PC-3 (cell line): ENCODE measurements around the gene LGI1.

Source experiments
- EZH2 ChIP-seq: fragments of 300-600 bp; sonication (generic); IDR thresholded peaks from one replicate; pipeline ENCODE4 v1.6.1; 2017; ENCODE audit warnings: antibody characterized with exemption, mild to moderate bottlenecking, low read length; ENCODE audit not compliant: unreplicated experiment
- TF ChIP-seq, protein P1 (sequence below): fragments of 300-600 bp; sonication (generic); conservative IDR thresholded peaks from 2 replicates; pipeline ENCODE4 v1.5.1; 2017; ENCODE audit warnings: antibody characterized with exemption, low read depth, mild to moderate bottlenecking, low read length

GRCh38 chr10:93788413-93789208, 30.9 kb downstream of the LGI1 start:
- TF ChIP-seq, protein P1, sequence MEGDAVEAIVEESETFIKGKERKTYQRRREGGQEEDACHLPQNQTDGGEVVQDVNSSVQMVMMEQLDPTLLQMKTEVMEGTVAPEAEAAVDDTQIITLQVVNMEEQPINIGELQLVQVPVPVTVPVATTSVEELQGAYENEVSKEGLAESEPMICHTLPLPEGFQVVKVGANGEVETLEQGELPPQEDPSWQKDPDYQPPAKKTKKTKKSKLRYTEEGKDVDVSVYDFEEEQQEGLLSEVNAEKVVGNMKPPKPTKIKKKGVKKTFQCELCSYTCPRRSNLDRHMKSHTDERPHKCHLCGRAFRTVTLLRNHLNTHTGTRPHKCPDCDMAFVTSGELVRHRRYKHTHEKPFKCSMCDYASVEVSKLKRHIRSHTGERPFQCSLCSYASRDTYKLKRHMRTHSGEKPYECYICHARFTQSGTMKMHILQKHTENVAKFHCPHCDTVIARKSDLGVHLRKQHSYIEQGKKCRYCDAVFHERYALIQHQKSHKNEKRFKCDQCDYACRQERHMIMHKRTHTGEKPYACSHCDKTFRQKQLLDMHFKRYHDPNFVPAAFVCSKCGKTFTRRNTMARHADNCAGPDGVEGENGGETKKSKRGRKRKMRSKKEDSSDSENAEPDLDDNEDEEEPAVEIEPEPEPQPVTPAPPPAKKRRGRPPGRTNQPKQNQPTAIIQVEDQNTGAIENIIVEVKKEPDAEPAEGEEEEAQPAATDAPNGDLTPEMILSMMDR: no peak
- no peak for TF ChIP-seq EZH2
